ENCODE measurements around the gene C16orf54. TPM values are rescaled to one million over a fixed set of nuclear protein-coding genes. Genes with fewer than 3 reads are reported as not detected.
A peak's percentile ranks its signal among the peaks of the same experiment; 100 is the strongest.

Gene C16orf54
- total and polyA plus RNA-seq, 2 donors from 2014 or later, result 0.39 to 4.9 TPM

DNA sequence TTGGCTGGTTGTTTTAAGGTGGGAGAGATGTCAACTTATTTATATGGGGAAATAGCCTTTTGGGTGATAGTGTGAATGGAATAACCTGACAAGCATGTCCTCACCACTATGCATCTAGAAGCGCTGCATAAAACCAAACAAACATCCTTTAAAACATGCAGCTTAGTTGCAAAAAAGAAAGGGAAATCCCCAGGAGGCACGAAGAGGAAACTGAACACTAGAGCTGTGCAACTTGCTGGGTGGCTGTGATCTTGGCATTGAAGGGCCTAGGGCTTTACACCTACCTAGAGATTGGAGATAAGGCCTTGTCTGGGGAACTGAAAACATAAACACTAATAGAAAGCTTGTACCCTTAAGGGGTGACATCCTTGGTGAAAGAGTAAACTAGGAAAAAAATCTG, 7.3 kb downstream of the C16orf54 start:
- intact Hi-C loops (cut with DNase I), result no loop called here
- TF ChIP-seq, protein P1, sequence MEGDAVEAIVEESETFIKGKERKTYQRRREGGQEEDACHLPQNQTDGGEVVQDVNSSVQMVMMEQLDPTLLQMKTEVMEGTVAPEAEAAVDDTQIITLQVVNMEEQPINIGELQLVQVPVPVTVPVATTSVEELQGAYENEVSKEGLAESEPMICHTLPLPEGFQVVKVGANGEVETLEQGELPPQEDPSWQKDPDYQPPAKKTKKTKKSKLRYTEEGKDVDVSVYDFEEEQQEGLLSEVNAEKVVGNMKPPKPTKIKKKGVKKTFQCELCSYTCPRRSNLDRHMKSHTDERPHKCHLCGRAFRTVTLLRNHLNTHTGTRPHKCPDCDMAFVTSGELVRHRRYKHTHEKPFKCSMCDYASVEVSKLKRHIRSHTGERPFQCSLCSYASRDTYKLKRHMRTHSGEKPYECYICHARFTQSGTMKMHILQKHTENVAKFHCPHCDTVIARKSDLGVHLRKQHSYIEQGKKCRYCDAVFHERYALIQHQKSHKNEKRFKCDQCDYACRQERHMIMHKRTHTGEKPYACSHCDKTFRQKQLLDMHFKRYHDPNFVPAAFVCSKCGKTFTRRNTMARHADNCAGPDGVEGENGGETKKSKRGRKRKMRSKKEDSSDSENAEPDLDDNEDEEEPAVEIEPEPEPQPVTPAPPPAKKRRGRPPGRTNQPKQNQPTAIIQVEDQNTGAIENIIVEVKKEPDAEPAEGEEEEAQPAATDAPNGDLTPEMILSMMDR (IDR thresholded peaks at IDR 0.05; ENCODE audit: borderline replicate concordance, extremely low read depth, insufficient read depth), result no peak

DNA sequence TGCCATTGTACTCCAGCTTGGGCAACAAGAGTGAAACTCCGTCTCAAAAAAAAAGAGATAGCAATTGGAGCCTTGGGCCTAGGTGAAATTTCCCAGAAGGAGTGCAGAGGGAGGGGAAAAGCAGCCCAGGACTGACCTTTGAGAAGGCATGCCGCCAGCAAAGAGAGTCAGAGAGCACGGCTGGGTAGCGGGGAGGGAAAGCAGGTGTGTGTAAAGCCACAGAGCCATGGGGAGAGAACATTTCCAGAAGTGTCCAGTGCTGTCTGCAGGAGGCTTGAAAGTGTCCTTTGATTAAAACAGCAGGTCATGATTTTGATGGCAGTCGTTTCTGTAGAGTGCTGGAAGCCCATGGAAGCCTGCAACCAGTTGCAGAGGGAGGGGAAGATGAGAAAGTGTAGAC, 8.1 kb downstream of the C16orf54 start:
- Histone ChIP-seq H3K4me3 (ENCODE audit: low read length in 3 of 3) (no peak overlapping the region), H3K9me3 (ENCODE audit: control insufficient read depth in 2 of 3, insufficient read depth in 1 of 3, low read length in 3 of 3) (peaks cover 0 to 2% (median 0%) of the 10 kb centered on the region in 3 donors), H3K9ac (ENCODE audit: low read length in 3 of 3) (no peak overlapping the region), H3K4me1 (ENCODE audit: control insufficient read depth in 2 of 3, insufficient read depth in 2 of 3, low read depth in 1 of 3, low read length in 3 of 3) (no peaks in the 10 kb centered on the region), H3K36me3 (ENCODE audit: control insufficient read depth in 2 of 3, insufficient read depth in 3 of 3, low read length in 3 of 3) (no peaks in the 10 kb centered on the region), H3K27me3 (ENCODE audit: control insufficient read depth, insufficient read depth, low read length) (no peaks in the 10 kb centered on the region), H3K27ac (ENCODE audit: low read depth in 2 of 2, low read length in 2 of 2) (no peak overlapping the region)
- no peak for DNase-seq
- intact Hi-C loops (cut with DNase I), result no loop called here
- no peak for FAIRE-seq
- TF ChIP-seq, protein P1 (IDR thresholded peaks at IDR 0.05; ENCODE audit: borderline replicate concordance, extremely low read depth, insufficient read depth), result no peak

More for the DNA sequence above, 7.3 kb downstream of the C16orf54 start:
- Histone ChIP-seq H3K9me3 (ENCODE audit: control insufficient read depth in 2 of 3, insufficient read depth in 1 of 3, low read length in 3 of 3) (peaks cover 0 to 2% (median 0%) of the 10 kb centered on the region in 3 donors), H3K36me3 (ENCODE audit: control insufficient read depth in 2 of 3, insufficient read depth in 3 of 3, low read length in 3 of 3) (no peaks in the 10 kb centered on the region), H3K27me3 (ENCODE audit: control insufficient read depth, insufficient read depth, low read length) (no peaks in the 10 kb centered on the region), H3K4me1 (ENCODE audit: control insufficient read depth in 2 of 3, insufficient read depth in 2 of 3, low read depth in 1 of 3, low read length in 3 of 3) (no peaks in the 10 kb centered on the region), H3K27ac (ENCODE audit: low read depth in 2 of 2, low read length in 2 of 2) (no peak overlapping the region), H3K9ac (ENCODE audit: low read length in 3 of 3) (no peak overlapping the region), H3K4me3 (ENCODE audit: low read length in 3 of 3) (no peak overlapping the region)
- DNase-seq, result no peak
- FAIRE-seq, result no peak

DNA sequence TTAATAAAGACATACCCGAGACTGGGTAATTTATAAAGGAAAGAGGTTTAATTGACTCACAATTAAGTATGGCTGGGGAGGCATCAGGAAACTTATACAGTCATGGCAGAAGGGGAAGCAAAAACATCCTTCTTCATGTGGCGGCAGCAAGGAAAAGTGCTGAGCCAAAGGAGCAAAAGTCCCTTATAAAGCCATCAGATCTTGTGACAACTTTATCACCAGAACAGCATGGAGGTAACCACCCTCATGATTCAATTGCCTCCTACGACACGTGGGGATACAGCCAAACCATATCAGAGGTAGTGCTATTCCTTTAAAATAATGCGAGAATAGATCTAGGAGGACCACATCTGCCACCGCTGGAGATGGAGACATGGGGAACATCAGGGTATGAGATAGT, 9.0 kb downstream of the C16orf54 start:
- intact Hi-C loops (cut with DNase I), result no loop called here
- DNase-seq (no peak), FAIRE-seq (no peak)
- Histone ChIP-seq H3K36me3 (ENCODE audit: control insufficient read depth in 2 of 3, insufficient read depth in 3 of 3, low read length in 3 of 3) (no peaks in the 10 kb centered on the region), H3K4me1 (ENCODE audit: control insufficient read depth in 2 of 3, insufficient read depth in 2 of 3, low read depth in 1 of 3, low read length in 3 of 3) (no peaks in the 10 kb centered on the region), H3K27me3 (ENCODE audit: control insufficient read depth, insufficient read depth, low read length) (no peaks in the 10 kb centered on the region), H3K9me3 (ENCODE audit: control insufficient read depth in 2 of 3, insufficient read depth in 1 of 3, low read length in 3 of 3) (peaks cover 0 to 2% (median 0%) of the 10 kb centered on the region in 3 donors), H3K9ac (ENCODE audit: low read length in 3 of 3) (no peak overlapping the region), H3K27ac (ENCODE audit: low read depth in 2 of 2, low read length in 2 of 2) (no peak overlapping the region), H3K4me3 (ENCODE audit: low read length in 3 of 3) (no peak overlapping the region)
- TF ChIP-seq, protein P1 (IDR thresholded peaks at IDR 0.05; ENCODE audit: borderline replicate concordance, extremely low read depth, insufficient read depth), result no peak

DNA sequence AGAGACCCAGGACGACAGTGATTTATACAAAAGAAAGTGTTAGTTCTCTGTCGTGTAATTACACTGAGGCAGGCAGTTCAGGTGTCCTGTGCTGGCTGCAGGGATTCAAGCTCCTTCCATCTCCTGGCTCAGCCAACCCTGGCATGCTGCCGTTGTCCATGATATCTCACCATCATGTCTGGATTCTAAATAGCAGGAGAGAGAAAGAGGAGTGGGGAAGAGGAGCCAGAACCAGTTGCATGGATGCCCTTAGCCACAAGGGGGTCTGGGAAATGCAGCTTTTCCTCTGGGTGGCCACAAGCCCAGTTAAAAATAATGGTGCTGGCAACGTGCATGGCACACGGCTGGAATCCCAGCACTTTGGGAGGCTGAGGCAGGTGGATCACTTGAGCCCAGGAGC, 9.7 kb downstream of the C16orf54 start:
- Histone ChIP-seq H3K4me3 (ENCODE audit: low read length in 3 of 3) (no peak overlapping the region), H3K27ac (ENCODE audit: low read depth in 2 of 2, low read length in 2 of 2) (no peak overlapping the region), H3K4me1 (ENCODE audit: control insufficient read depth in 2 of 3, insufficient read depth in 2 of 3, low read depth in 1 of 3, low read length in 3 of 3) (no peaks in the 10 kb centered on the region), H3K9me3 (ENCODE audit: control insufficient read depth in 2 of 3, insufficient read depth in 1 of 3, low read length in 3 of 3) (peaks cover 0 to 2% (median 0%) of the 10 kb centered on the region in 3 donors), H3K27me3 (ENCODE audit: control insufficient read depth, insufficient read depth, low read length) (no peaks in the 10 kb centered on the region), H3K9ac (ENCODE audit: low read length in 3 of 3) (no peak overlapping the region), H3K36me3 (ENCODE audit: control insufficient read depth in 2 of 3, insufficient read depth in 3 of 3, low read length in 3 of 3) (no peaks in the 10 kb centered on the region)
- FAIRE-seq (no peak), DNase-seq (peak in 1 of 5 donors; percentile 13)
- TF ChIP-seq, protein P1 (IDR thresholded peaks at IDR 0.05; ENCODE audit: borderline replicate concordance, extremely low read depth, insufficient read depth), result no peak
- intact Hi-C loops (cut with DNase I), result no loop called here

Data from kidney (tissue), 14 donors.